Muscle of back (tissue), 11 donors: ENCODE measurements around the gene STRIP2. TPM values are rescaled to one million over a fixed set of nuclear protein-coding genes. Genes with fewer than 3 reads are reported as not detected.

ENCODE experiments used
- DNase-seq, 3 donors: peaks; one replicate each; pipeline versions ENCODE4 v3.0.0 to v3.0.0-alpha.2; 2013
- polyA plus RNA-seq, 10 donors: library from polyadenylated mRNA; unstranded; fragments of 120-200 nt; gene quantifications; one replicate each; pipeline ENCODE4 v1.2.1, GENCODE V29; 2013; ENCODE audit not compliant: insufficient read length in 10 of 10

STRIP2 gene
- polyA plus RNA-seq, 10 donors: 4.2 to 9.7 (median 6.4) TPM

DNA sequence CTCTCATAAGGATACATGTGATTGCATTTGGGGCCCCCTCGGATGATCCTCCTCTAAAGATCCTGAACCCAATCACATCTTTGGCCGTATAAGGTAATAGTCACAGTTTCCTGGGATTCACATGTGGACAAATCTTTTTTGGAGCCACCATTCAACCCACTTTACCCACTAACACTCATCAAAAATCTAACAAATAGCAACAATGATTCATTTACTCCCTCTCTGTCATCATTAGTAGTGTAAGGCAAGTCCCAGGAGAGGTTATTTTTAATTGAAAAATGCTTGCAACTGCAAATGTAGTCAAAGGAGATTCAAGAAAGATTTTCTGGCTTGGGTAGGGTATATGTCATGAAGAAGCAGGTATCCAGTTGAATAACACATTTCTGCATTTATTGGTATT is 58.2 kb downstream of the STRIP2 start:
- DNase-seq: no peak

DNA sequence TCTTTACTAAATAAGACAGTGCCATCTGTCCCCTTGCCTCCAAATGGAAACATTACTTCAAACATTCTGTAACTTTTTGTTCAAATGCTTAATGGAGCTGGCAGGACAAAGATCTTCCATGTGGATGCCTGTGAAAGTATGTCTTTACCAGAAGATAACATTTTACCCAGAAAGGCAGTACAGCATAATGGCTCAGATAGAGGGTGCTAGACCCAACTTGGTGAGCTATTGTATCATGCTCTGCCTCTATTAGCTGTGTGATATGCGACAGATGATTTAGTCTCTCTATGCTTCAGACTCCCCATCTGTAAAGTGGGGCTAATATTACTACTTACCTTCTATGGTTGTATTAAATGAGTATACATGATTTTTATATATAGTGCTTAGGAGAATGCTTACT is 59.3 kb downstream of the STRIP2 start:
- peak in 1 of 3 donors; percentile 17 for DNase-seq

DNA sequence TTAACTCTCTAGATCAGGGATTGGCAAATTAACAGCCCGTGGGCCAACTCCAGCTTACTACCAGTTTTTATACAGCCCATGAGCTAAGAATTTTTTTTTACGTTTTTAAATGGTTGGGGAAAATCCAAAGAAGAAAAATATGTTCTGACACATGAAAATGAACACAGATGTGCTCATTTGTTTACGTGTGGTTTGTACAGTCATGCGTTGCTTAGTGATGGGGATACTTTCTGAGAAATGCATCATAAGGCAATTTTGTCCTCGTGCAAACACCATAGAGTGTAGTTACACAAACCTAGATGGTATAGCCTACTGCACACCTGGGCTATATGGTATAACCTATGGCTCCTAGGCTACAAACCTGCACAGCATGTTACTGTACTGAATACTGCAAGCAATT is 59.8 kb downstream of the STRIP2 start:
- DNase-seq: peak; percentile 9 to 66 (median 12)

DNA sequence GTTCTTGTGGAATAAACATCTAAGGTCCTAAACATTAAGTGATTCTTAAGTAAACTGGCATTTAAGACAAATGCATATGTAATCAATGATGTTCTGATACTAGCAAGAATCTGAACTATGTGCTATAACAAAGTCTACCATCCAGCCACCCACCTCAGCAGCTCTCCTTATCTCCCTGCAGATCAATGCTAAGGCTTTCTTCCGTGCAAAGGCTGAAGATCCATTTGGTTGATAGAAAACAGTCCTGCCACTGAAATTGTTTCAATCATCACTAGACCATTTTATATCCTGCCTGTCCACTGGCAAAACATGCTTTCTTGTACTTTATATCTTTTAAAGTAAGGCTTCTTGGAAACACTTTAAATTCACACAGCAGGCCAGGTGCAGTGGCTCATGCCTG is 61.8 kb downstream of the STRIP2 start:
- DNase-seq: no peak

DNA sequence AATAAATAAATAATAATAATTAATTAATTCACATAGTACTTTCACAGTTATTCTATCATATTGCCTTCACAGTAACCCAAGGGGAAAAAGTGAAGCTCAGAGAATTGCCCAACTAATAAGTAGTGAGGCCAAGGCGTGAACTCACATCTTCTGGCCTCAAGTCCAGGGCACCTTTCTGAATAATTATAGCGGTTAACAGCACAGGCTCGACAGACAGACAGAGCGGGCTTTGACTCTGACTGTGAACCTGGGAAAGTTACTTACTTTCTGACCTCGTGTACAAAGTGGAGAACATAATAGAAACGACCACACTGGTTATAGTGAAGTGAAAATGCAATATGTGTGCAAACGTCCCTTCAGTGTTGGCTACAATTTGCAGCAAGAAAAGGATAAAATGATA is 62.4 kb downstream of the STRIP2 start:
- no peak for DNase-seq

DNA sequence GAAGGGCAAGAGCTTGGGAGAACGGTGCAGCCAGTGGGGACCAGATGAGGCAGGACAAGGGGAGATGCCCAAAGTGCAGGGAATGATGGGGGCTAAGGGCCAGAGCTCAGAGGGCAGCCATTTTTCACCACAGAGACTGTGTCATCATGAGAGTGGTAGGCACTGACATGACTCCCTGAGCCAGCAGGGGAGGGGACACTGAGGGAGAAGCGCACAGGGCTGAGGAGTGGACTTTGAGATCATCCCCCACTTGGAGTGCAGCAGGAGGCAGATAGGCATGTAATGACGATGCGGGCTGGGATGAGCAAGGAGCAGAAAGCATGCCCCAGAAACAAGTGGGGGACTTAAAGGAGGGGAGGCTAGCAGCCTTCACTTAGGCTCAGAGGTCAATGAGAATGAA is 62.9 kb downstream of the STRIP2 start:
- no peak for DNase-seq

DNA sequence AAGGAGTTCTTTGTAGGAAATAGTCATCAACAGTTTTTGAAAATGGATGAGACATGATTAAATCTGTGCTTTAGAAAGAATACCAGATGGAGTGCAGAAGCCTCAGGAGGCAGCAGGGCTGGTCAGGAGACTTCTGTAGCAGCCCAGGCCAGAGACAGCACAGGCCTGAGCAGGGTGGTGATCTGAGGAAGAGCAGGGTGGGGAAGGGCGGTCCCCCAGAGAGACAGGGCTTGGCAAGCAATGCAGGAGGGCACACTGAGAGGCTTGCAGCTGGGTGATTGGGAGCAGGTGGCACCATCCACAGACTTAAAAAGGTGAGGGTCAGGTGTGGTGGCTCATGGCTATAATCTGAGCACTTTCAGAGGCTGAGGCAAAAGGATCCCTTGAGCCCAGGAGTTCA is 63.8 kb downstream of the STRIP2 start:
- no peak for DNase-seq

DNA sequence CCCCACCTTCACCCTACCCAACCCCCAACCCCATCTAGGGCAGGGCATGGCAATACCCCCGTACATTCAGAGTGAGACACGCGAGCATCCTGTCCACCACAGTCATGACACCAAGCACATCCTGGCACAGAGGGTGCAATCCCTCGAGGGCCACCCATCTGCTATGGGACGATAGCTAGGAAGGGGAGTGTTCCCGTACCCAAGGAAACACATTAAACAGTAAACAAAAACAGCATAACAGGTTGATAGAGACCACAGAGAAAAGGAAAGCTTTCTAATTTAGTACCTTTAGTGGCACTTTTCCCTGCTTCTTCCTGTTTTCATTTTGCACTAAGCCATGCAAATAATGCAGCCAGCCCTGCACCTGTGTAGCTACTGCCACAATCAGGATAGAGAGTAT is 65.8 kb downstream of the STRIP2 start:
- DNase-seq: no peak

DNA sequence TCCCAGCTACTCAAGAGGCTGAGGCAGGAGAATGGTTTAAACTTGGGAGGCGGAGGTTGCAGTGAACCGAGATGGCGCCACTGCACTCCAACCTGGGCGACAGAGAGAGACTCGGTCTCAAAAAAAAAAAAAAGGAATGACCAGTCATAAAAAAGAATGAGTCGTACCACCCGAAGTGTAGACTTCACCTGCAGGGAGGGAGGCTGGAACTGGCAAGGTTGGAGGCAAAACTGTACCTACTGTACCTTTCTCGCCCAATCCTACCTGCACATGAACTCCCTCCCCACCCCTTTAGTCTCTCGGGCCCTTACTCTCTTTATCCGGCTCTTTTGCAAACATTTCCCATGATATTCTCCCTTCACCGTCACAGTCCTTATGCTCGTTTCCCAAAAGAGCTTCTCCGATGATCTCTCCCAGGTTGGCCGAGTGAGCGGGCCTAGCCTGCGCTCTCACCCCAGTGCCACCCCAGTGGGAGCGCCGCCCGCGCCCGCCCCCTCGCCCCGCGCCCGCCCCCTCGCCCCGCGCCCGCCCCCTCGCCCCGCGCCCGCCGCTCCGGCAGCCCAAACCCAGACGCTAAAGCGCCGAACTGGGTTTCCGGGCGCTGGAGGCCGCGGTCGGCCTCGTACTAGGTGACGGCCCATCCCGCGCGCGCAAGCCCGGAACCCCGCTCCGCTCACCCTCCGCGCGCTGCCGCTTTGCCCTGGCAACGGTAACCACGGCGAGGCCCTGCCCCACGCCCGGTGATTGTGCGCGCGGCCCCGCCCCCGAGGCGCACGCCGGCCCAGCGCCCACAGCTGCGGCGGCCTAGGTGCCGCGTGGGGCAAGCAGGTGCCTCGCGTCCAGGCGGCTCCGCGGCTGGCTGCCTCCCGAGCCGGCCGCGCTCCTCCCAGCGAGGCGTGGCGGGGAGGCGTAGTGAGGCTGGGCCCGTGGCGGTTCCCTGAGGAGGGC is 67.8 kb downstream of the STRIP2 start, which contains the start of gene SMKR1:
Gene SMKR1 (plus strand): TSS at position 772 of the 948 bp plus-strand sequence. CDS start 294 bp downstream, outside the sequence.
- peak; percentile 33 to 81 (median 78) for DNase-seq

DNA sequence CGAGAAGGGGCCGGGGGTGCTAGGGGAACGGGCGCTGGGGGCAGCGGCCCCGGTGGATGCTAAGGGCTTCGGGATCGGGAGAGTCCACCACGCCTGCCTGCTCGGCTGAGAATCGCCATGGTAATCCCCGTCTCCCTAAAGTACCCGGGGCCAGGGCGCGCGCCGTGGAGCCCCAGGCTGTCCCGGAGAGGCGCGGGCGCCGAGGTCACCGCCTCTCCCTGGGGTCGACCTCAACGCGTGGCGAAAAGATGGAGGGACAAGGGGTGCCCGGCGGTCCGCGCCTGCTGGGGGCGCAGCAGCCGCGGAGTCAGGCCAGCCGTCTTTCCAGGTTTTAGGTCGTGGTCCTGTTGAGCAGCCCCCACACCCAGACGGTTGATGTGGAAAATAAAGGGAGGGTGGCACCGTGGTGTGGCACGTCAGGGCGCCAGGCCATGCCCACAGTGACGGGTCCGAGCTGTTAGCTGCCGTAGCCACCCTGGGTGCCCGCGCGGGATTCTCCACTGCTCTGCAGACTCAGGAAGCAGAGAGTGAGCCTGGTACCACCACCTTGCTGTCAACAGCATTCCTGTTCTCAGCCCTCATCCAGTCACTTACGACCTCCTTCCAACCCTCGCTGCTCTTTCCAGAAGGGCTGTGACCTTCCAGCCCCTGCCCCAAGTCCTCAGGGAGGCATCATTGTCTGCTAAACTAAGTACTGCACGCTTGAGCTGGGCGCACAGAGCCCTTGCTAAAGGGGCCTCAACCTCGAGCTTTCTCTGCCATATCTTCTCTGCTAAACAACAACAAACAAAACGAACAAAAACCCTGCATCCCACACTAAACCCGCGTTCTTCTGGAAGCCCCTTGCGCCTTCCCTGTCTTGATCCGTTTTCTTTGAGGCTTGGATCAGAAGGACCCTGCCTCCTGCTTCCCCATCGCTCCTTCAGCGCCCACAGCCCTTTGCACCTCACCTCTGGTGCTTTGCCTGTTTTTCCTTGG is 68.8 kb downstream of the STRIP2 start:
- DNase-seq: peak in 1 of 3 donors; percentile 17

DNA sequence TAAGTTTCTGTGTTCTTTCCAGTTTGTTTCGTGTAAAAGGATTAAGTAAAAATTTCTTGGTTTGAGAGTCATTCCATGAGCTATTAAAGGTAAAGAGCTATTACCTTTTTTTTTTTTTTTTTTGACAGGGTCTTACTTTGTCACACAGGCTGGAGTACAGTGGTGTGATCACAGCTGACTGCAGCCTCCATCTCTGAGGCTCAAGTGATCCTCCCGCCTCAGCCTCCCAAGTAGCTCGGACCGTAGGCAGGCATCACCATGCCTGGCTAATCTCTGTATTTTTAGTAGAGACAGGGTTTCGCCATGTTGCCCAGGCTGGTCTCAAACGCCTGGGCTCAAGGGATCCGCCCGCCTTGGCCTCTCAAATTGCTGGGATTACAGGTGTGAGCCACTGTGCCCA is 69.5 kb downstream of the STRIP2 start:
- no peak for DNase-seq

DNA sequence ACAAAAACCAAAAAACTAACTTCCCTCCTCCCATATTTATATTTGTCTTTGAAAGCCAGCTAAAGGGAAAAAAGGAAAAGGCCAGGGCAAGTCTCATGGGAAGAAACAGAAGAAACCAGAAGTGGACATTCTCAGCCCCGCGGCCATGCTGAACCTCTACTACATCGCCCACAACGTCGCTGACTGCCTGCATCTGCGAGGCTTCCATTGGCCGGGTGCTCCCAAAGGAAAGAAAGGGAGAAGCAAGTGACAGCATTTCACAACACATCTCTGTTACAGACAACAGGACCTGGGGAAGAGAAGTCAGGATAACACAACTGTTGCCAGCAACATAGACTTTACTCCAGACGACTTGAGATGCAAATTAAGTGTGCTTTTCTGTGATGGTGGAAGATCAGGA is 78.0 kb downstream of the STRIP2 start:
- no peak for DNase-seq

DNA sequence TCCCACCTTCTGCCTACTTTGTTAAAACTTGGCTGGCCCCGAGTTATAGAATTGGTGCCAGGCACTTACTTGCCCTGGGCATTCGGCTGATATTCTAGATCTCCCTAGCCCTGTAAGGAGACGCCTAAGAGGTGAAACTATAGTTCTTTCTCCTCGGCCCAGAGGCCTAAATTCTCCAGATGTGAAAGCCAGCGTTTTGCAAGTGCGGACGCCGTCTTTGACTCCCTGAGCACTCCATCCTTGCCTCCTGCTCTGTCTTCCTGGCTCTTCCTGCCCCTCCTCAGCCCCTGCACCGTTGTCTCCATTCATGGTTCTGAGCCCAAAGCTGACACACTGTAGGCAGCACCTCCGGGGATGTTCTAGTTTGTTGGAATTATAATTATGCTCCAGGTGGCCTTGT is 79.3 kb downstream of the STRIP2 start:
- no peak for DNase-seq

DNA sequence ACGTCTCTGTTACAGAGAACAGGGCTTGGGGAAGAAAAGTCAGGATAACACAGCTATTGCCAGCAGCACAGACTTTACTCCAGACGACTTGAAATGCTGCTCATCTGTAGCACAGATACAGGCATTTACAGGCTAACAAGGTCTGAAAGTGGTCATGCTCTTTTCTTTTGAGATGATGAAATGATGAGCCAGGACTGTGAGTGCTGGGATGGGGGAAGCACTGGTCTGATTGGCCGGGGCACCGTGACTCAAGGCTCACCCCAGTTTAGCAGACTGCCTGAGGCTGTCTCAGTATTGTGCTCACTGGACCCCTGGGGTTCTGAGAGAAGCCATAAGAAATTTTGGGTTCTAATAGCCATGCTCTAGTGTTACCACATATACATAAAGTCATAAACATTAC is 80.5 kb downstream of the STRIP2 start:
- DNase-seq: no peak

DNA sequence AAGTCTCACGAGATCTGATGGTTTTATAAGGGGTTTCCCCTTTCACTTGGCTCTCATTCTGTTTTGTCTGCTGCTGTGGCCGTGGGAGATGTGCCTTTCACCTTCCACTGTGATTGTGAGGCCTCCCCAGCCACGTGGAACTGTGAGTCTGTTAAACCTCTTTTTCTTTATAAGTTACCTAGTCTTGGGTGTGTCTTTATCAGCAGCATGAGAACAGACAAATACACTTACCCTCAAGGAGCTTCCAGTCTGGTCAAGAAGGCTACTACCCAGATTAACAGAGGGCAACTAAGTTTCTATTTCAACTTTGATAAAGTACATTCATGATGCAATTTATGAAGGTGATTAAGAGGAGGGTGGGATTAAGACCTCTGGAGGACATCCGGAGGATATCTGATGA is 81.1 kb downstream of the STRIP2 start:
- DNase-seq: no peak

DNA sequence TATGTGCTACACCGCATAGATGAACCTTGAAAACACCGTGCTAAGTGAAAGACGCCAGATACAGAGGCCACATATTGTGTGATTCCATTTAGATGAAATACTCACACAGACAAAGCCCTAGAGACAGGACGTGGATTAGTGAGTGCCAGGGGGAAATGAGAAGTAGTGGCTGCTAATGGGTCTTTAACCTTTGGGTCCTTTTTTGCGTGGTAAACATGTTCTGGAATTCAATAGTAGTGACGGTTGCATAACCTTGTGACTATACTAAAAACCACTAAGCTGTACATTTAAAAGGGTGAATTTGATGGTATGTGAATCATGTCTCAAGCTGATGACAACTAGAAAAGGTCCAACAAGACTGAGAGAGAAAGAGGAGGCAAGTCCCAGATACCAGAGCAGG is 83.7 kb downstream of the STRIP2 start:
- no peak for DNase-seq

DNA sequence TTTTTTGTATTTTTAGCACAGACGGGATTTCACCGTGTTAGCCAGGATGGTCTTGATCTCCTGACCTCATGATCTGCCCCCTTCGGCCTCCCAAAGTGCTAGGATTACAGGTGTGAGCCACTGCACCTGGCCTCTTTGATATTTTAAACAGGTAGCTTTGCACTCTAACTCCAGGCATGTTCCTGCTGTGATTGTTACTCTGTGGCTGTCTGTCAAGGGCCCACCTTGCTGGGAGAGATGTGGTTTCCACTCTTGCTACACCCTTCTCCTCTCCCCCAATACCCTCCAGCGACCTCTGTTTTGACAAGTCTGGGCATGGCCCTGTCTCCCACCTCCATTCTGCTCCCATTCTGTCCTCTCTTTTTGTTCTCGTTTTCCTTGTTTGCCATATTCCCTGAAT is 85.2 kb downstream of the STRIP2 start:
- DNase-seq: no peak

DNA sequence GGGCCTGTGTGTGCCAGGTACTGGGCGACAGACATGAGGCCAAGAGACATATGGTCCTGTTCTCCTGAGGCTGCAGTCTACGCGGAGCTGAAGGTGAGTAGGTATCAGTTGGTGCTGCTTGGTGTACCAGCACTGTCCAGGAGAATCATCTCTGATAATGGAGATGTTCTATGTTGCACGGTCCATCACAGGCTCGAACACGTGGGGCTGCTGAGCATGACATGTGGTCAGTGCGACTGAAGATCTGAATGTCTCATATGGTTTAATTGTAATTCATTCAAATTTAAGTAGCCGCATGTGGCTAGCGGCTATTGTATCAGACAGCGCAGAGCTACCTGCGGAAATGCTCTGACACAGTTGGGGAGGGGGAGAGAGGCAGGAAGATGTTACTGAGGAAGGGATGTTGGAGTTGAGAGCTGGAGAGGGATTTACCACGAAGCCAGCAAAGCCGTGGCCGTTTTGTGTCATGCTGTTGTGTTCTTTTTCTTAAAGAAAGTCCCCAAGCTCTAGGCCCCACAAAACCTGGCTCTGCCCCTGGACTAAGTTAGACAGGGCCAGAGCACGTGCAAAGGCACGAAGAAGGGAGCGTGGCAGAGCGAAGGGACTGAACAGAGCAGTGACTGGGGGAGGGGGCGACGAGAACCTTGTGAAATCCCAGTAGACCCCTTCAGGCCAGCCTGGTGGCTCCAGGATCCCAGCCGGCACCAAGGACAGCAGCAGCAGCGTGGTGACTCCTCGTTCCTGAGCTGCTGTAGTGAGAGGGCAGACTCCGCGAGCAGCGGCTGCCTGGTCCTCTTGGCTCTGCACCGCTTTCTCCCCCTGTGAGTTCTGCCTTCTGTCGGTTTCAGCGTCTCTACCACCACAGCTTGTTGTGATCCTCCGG is 88.1 kb downstream of the STRIP2 start:
- DNase-seq: no peak

DNA sequence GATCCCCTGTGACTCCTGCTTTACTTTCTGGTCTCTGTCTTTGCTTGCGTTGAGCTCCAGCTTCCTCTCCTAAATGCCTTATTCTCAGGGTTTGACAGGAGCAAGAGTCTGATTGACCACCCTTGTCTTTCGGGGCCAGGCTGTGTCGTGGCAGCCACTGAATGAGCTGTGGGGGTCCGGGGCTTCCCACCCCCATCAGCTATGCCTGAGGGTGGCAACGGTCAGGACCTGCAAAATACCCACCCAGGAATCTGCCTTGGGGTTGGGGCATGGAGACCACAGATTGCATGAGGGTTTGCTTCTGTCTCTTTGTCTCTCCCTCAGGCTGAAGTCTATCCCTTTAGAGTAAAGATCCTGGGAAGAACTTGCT is 88.7 kb downstream of the STRIP2 start:
- no peak for DNase-seq

DNA sequence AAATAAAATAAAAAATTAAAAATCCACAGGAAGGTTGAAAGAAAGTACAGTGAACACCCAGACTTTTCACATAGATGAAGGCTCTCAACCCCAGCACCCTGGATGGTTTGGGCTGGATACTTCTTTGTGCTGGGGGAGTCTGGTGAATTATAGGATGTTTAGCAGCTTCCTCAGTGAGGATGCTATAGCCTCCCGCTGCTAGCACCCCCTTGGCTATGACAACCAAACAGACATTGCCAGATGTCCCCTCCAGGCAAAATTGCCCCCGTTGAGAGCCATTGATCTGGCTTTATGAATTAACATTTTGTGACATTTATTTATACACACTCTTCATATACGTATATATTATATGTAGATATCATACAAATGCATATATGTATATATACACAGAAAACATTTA is 89.7 kb downstream of the STRIP2 start:
- DNase-seq: no peak

DNA sequence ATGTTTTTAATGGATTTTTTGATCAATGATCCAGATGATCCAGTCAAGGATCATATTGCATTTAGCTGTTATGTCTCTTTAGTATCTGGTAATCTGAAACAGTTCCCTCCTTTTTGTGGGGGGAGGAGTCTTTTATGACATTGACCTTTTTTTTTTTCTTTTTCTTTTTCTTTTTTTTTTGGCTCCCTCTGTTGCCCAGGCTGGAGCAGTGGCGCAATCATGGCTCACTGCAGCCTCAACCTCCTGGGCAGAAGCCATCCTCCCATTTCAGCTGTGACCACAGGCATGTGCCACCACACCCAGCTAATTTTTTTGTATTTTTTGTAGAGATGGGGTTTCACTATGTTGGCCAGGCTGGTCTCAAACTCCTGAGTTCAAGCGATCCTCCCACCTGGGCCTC is 90.2 kb downstream of the STRIP2 start:
- peak in 1 of 3 donors; percentile 14 for DNase-seq
